Measurements from ENCODE around the gene MACO1.

DNA sequence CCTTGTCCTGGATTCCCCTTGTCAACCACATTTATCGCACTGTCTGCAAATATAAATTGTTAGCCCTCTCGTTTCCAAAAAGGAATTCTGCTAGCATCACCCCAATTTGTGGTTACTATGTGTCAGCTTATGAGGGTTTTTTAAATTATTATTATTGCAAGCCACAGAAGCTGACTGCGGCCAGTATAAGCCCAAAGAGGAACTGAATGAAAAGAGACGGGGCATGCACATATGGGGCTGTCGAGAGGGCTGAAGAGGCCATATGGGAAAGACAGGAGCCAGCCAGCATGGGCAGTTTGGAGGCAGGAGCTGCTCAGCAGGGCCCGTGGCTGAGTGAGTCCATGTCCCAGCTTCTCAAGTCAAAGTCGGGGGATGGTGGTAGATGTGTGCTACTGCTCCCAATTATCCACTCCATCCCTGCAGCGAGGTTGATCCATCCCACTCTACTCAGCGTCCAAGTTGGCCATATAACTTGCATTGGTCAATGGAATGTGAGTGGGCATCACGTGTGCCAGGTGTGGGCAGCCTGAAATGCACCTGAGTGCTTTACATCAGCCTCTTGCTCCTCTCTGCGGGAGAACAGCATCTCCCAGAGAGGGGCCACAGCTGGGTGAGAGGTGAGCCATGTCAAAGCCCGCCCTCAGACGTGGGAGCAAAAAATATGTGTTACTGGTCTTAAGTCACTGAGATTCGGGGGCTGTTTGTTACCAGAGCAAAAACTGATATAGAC, 75.1 kb downstream of the MACO1 start:
- TF ChIP-seq CTCF (optimal IDR thresholded peaks at IDR 0.05 in 1 of 3, IDR thresholded peaks at IDR 0.05 in 1 of 3, conservative IDR thresholded peaks at IDR 0.05 in 1 of 3; ENCODE audit: extremely low read depth in 1 of 3, insufficient read depth in 2 of 3, low read length in 3 of 3) (no peak), EZH2 (IDR thresholded peaks at IDR 0.05; ENCODE audit: low read length) (no peak)
